COLO668 (cell line): ENCODE measurements around the gene ZNF32.

Source experiments
- DNase-seq: peaks from one replicate; lab custom pipeline; 2025; ENCODE audit not compliant: unreplicated experiment; lab: John Stamatoyannopoulos, UW

The ZNF32 gene

DNA sequence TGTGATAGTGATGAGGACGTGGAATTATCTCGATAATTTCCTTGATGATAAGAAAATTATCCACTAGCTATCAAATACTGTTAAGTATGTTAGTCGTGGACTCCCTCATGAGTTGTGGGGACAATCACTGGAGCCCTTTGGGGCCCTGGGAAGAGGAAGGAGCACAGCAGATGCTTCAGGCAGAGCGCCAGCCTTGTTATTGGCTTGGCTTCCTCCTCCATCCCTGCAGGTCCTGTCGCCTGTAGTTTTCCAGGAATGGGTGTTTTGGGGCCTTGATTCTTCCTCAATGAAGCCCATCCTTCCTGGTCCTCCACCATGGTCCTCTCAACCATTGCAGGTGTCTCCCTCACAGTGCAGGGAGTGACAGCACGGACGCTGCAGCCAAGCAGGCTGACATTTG lies 32.5 kb upstream of the ZNF32 start:
- no peak for DNase-seq

DNA sequence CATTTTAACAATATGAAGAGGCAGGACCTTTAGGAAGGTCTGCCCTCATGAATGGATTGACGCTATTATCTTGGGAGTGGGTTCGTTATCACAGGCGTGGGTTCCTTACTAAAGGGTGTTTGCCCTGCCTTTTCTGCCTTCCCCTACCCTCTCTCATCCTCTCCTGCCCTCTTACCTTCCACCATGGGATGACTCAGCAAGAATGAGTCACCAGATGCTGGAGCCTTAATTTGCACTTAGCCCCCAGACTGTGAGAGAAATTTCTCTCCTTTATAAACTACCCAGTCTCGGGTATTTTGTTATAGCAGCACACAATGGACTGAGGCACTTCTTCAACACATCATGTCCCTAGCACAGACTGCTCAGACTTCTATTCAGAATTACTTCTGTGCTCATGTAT lies 31.4 kb upstream of the ZNF32 start:
- no peak for DNase-seq

DNA sequence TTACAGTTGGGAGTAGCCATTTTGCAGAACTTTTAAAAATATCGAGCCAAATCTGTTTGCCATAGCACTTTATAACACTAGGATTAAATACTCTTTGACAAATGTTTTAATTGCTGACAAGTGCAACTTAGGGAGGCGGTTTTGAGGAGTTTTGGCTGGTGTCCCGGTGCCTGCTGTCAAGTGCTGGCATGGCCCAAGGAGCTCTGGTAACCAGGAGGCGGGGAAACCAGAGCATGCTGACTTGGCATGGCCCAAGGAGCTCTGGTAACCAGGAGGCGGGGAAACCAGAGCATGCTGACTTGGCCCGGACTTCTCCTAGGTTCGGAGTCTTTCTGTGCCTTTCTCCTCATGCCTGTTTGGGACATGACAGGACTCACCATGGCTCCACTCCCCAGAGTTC lies 30.8 kb upstream of the ZNF32 start:
- DNase-seq = no peak

DNA sequence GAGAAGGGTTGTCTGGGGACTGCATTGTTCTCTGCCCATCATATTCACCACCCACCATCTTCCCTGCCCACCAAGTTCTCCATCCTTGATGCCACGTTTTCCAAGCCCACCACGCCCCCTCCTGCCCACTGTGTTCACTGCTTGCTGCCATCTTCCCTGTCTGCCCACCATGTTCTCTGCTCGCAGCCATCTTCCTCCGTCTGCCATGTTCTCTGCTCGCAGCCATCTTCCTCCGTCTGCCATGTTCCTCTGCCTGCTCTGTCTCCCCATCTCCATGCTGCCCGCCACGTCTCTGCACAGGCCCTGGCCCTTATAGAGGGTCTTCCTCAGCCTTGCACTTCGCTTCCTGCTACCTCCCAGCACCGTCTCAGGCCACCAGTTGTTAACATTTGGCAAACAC lies 30.0 kb upstream of the ZNF32 start:
- DNase-seq = no peak

DNA sequence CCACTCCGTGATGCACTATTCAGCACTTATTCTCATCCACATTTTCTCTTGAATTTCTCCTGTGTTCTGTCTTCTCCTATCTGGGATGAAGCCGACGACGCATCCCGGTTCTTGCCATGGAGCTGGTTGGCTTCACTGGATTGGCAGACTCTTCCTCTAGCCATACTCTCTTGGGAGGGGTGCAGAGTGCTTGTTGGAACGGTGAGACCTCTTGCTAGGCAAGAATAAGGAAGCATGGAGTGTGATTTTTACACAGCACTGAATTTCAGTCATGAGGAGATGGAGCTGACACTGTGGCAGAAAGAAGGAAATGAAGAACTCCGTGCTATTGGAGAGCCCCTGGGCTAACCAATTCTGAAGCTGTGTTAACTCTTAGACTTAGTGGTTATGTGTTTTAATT lies 28.2 kb upstream of the ZNF32 start:
- no peak for DNase-seq

DNA sequence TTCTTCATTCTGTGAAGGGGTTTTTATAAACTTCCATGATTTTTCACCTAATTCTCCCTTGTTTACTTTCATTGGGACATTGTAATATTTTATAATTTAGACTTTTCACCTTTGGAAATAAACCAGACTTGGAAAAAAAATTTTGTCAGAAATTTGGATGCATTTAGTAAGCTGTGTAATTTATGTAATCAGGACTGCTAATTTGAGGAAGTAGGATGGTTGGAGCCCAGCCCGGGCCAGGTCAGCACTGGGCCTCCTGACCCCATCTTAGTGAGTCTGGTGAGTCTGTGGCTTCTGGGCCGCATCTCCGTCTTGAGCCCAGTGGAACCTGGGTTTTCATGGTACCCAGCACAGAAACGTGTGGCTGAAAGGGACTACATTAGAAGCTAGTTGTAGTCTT lies 27.6 kb upstream of the ZNF32 start:
- no peak for DNase-seq

DNA sequence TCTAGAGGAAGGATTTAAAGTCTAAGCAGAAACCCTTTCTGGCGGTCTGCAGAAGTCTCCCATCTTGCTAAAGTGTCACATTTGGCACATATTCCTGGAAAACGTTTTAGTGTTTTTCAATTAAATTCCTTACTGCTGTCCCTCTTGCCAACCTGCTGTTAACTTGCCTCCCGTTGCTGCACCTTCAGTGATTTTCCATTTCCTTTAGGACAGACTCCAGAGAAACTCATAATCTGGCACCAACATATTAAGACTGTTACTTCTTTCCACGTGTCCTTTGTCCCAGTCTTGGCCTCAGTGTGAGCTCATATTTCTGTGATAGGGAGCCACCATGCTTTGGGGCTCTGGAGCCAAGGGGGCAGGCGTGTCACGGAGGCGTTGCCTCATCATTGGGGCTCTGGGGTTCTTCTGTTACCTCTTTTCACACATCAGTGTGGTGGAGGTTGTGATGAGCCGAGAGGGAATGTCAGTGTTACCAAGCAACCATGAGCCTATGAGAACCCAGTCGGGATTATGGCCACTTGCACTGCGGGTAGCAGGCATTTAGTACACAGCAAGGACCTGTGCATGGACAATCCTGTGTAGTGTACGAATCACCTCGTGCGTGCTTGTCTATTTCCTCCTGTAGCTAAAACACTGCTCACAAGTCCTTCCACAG lies 26.0 kb upstream of the ZNF32 start:
- DNase-seq = no peak

DNA sequence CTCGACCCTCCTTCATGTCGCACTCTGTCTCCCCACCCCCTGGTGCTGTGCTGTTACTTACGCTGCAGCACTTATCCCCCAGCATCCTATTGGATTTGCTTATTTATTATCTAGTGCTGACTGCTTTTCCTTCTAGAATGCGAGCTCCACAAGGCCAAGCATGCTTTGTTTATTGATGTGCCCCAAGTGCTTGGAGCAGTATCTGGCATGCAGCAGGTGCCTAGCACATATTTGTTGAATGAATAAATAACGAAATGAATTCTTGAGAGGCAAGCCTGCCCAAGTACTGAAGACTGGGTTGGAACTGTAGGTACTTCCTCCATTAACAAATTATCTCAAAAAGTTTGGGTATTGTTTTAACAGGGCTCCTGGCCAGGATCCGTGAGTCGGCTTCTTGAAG lies 24.8 kb upstream of the ZNF32 start:
- no peak for DNase-seq

DNA sequence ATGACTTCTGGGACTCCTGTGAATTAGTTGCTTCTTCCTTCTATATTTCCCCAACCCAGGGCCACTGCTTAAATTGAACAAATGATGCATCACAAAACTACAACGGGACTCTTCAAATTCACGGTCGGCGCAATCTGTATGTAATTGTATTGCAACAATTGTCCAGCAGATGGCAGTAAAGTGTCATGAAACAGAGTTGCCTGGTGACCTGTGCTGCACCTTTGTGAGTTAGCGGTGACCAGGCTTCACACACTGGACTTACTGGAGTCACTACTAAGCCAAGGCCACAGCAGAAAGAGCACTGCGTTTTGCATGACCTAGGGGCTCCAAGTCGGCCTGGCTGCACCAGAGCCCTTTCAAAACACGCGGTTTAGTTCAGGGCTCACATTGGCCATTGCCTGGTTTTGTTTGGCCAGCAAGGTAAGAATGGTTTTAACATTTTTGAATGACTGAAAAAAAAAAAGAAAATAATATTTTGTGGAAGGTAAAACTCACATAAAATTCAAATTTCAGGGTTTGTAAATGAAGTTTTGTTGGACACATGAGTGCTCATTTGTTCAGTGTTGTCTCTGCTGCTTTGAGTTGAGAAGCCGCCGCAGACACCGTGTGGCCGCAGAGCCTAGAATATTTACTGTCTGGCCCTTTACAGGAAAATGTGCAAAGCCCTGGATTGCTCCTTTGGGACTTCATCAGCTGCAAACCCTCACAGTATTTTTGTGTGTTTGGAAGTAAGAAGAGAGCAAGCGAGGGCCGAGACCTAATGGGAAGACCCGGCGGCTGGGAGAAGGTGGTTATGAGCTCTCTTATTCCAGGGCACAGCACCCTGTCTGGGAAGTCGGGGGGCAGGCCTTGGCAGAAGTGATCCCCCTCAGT lies 23.2 kb upstream of the ZNF32 start:
- DNase-seq = peak; percentile 17

DNA sequence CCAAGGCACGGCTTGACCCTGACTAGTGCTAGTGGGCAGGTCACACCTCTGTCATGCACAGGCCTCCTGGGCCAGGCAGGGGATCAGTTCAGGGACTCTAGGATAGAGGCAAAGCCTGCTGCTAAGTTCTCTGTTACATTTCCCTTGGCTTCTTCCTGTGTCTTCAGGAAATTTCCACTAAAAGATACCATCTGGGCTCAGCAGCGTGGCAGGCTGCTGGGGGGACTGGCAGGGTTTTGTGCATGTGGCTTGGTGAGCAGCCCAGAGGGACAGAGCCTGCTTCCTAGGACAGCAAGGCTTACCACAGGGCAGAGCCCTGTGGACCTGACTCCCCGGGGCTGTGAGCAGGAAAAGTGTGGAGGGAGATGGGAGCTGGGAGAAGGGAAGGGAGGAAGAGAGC lies 20.7 kb upstream of the ZNF32 start:
- DNase-seq = no peak

DNA sequence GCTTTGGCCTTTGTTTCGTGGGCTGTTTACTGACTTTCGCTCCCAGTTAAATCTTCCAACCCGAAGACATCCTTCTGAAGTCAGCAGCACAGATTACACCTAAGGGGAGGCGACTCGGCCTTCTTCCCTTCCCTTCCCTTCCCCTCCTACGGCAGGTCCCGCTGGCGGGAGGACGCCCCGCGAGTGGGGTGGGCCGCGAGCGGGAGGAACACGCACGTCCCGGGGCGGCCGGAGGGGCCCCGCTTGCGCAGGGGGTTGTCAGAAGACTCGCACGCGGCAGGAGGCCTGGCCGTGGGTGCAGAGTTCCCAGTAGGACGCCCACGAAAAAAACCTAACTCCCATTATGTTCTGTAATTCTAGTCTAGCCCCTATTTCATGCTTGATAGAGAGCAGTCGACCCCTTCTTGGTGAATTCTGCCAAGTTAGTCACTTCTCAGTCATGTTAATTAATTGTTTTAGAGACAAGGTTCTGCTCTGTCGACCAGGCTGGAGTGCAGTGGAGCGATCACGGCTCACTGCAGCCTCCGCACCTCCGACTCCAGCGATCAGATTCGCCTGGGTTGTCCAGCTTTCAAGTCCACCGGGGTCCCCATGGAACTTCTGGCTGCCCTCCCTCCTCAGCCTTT lies 19.2 kb upstream of the ZNF32 start:
- DNase-seq = no peak

DNA sequence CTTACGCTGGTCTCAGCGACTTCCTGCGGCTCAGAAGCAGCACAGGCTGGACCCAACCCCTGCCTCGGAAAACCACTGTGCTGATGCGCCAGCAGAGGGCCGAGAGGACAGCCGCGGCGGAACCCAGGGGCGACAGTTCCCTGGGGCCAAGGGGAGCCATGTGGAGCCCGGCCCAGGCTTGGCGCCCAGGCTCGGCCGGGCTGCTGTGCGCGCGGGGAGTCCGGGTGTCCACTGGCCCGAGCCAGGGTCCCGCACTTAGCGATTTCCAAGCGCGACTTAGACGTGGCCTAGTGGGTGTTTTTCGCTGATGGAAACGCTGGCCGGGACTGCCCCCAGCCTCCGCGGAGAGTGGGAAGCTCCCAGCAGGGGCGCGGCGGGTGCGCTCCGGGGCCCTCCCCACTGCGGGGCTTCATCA lies 18.6 kb upstream of the ZNF32 start:
- DNase-seq = peak; percentile 1

DNA sequence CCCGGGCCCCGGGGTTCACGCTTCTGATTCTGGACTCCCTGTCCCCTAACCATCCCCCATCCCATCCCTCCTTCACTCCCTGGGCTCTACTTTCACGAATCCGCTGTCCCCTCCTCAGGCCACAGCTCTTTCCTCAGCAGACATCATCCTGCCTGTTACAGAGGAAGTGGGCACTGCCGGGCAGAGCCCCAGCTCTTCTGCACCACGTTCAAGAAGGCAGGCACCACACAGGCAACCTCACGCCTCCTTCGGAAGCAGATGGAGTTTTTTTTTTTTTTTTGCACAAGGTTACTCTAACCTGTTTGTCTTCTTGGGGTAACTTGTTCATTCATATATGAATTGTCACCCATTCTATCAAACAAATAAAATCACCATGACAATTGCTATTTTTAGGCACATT lies 17.9 kb upstream of the ZNF32 start:
- no peak for DNase-seq

DNA sequence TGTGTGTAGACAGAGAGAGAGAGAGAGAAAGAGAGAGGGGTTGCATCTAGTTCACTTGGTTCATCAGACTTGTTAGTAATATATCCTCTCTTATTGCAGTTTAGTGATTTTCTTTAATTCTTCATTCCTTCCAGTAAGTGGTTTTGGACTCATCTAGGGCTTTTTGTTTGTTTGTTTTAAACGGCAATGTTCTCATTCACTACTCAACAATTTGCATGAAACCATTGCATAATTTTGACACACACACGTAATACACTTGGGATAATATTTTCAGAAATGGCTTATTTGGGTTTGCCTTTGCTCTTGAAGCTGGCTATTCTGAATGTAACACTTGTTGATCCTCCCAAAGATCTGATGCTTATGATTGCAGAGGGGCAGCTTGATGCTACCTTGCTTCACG lies 16.4 kb upstream of the ZNF32 start:
- DNase-seq = no peak

DNA sequence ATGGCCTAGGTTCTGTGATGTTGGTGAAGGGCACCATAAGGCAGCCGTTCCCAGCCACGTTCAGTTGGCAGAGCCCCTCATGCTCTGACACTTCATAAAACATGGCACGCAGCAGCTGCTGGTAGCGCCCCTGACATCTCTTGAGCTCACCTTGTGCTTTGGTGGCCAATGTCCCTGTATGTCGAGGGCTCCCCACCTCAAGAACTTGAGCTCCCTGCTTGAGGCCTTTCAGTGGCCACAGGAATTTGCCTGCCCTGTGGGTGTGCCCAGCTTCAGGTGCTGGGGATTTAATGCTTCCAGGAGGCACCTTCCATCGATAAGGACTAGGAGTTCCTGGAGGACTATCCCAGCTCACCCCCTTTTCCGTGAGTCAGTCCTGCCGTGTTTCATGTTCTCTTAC lies 9.5 kb upstream of the ZNF32 start:
- DNase-seq = no peak

DNA sequence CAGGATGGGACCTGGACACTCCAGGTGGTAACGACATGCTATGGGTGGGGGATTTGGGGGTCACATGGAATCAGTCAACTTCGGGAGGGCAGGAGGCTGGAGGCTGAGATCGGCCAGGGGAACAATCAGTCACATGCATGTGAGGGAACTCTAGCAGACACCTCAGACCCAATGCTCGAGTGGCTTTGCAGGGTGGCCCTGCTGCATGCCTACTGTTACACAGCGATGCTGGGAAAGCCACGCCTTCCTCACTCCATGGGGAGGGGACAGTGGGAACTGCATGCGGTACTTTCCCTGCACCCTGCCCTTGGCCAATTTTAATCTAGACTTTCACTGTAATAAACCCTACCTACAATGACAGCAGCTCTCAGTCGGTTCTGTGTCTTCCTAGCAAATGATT lies 6.6 kb upstream of the ZNF32 start:
- DNase-seq = no peak

DNA sequence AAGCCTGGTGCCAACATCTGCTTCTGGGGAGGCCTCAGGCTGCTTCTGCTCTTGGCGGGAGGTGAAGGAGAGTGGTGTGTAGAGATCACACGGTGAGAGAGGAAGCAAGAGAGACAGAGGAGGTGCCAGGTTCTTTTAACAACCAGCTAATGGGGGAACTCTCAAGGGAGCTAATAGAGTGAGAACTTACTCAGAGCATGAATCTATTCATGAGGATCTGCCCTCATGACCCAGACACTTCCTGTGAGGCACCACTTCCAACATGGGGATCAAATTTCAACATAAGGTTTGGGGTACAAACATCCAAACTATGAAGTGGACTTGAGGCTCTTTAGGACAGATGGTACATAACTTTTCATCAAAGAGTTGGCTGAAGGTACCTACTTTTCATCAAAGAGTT lies 5.1 kb upstream of the ZNF32 start:
- no peak for DNase-seq

DNA sequence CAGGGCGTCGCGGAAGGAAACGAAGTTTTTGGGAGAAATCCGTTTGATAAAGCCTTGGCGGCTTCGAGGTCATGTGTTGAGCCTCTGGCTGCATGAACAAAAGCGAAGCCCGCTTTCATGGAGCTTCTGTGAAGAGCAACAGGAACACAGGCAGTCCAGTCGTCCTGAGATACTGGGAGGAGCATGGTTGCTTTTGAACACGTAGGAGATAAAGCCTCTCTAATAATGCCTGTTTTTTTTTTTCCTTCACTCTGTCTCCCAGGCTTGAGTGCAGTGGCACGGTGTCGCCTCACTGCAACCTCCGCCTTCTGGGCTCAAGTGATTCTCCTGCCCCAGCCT lies 473 bp upstream of the ZNF32 start:
- DNase-seq = no peak

DNA sequence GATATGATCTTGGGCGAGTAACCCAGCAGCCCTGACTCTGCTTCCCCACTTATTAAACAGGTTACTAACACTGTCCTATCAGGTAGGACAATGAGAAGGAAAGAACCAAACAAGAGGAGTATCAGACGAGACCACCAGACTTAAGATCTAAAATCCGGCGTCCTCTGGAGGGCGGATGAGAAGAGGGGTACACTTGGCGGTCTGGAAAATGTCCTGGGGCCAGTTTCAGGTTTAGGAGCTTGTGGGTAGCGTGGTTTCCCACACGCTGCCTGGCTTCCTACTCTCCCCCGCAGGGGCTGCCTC lies 635 bp downstream of the ZNF32 start:
- DNase-seq = no peak

DNA sequence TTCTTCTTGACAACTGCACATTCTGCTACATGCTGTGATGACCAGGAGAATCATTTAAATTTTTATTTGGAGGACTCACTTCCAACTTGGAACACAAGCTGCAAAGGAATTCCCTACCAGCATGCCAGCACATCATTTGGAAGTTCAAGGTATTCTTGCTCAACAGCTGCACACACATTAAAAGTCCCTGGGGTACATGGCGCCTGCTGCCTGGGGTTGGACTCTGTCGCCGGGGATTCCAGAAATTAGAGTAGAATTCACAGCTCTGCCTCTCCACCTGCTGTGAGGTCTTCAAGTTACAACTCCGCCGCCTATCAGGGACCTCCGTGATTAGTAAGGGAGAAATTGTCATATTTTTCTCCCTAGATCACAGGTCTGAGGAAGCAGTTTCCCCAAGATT lies 1.1 kb downstream of the ZNF32 start:
- no peak for DNase-seq

DNA sequence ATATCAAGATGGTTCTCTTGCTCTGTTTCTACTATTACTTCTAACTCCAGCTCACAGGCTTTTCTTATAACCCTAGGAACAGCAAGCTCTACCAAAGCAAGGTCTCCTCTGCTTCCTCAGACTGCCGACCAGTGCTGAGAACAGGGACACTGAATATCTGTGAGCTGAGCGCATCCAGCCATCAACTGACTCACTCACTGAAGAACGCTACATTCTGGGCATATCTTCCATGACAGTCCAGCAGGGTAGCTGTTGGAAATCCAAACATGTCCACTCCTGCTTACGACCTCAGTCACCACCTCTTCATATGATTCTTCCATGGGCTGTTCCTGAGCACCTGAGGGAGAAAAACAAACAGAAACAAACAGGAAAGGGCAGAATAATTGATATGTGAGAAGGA lies 2.8 kb downstream of the ZNF32 start:
- no peak for DNase-seq

DNA sequence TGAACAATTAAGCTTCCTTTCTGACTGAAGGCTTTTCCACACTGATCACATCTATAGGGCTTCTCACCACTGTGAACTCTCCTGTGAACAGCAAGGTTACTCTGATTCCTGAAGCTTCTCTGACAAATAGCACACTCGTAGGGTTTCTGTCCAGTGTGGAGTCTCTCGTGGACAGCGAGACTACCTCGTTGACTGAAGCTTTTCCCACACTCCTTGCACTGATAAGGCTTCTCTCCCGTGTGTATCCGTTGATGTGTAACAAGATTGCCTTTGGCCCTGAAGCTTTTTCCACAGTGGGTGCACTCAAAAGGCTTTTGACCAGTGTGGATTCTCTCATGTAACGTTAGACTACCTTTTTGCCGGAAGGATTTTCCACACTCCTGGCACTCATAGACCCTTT lies 4.4 kb downstream of the ZNF32 start:
- DNase-seq = no peak

DNA sequence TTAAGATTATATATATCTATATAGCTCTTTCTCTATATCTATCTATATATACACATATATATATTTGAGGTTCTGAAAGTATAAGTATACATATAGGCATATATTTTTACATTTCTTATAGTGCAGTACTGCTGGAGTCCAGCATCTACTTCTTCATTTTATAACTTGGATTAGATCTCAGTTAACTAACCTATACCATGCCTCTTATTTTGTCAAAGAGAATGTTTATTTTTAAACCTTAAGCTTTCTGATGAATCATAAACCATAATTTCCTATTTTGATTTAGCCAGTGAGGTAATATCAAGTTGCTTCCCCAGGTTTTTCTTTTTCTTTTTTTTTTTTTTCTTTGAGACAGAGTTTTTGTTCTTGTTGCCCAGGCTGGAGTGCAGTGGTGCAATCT lies 8.1 kb downstream of the ZNF32 start:
- DNase-seq = no peak
